HEK293 (cell line): ENCODE data around the gene AGTPBP1.

ENCODE experiments used
- CTCF ChIA-PET: fragments of 350-600 bp; formaldehyde crosslinking; extraction: SDS; loops from one replicate; lab custom pipeline; 2021; ENCODE audit warnings: antibody characterized with exemption; lab: Yijun Ruan, JAX
- POLR2A ChIA-PET: fragments of 300-600 bp; formaldehyde crosslinking; extraction: SDS; loops from one replicate; lab custom pipeline; 2020; ENCODE audit warnings: antibody characterized with exemption, inconsistent platforms; lab: Yijun Ruan, JAX
- H3K27ac ChIP-seq: fragments of 200-500 bp; sonication (Bioruptor generic); 2 replicates; pipeline ENCODE4 v1.5.1; 2014; ENCODE audit warnings: low read depth, low read length, control low read depth, inconsistent platforms; ENCODE audit errors: extremely low read depth
- H3K36me3 ChIP-seq, 2 experiments: fragments of 200-500 bp in 1 of 2; sonication (Bioruptor generic) in 1 of 2; 1 replicate in 1 of 2; 2 replicates in 1 of 2; pipeline ENCODE4 v1.5.1; 2014 to 2017; ENCODE audit warnings: inconsistent platforms in 2 of 2, low read length in 2 of 2; ENCODE audit not compliant: control insufficient read depth in 2 of 2, insufficient read depth in 1 of 2
- H3K4me1 ChIP-seq: fragments of 200-500 bp; sonication (Bioruptor generic); 2 replicates; pipeline ENCODE4 v1.5.1; 2014; ENCODE audit warnings: mild to moderate bottlenecking, low read length, inconsistent platforms; ENCODE audit not compliant: control insufficient read depth, insufficient read depth
- H3K4me3 ChIP-seq: 2 replicates; pipeline ENCODE4 v1.5.1; 2011; ENCODE audit warnings: low read depth, mild to moderate bottlenecking, control low read depth, low read length, moderate library complexity
- H3K9me3 ChIP-seq: fragments of 200-500 bp; sonication (Bioruptor generic); 2 replicates; pipeline ENCODE4 v1.5.1; 2014; ENCODE audit warnings: low read depth, low read length, inconsistent platforms; ENCODE audit not compliant: control insufficient read depth, insufficient read depth
- BCL11B ChIP-seq: fragments of 450-650 bp; formaldehyde crosslinking; IDR thresholded peaks from 2 replicates; pipeline ENCODE4 v1.5.1; 2016; ENCODE audit warnings: low read depth, missing biosample characterization, missing genetic modification characterization
- REPIN1 ChIP-seq: fragments of 450-650 bp; formaldehyde crosslinking; IDR thresholded peaks from 2 replicates; pipeline ENCODE4 v1.5.1; 2017; ENCODE audit warnings: missing biosample characterization, missing genetic modification characterization, low read depth
- ZBTB1 ChIP-seq: fragments of 450-650 bp; formaldehyde crosslinking; IDR thresholded peaks from 2 replicates; pipeline ENCODE4 v1.5.1; 2016; ENCODE audit warnings: missing biosample characterization, missing genetic modification characterization
- ZFHX2 ChIP-seq: fragments of 450-650 bp; formaldehyde crosslinking; conservative IDR thresholded peaks from 2 replicates; pipeline ENCODE4 v1.5.1; 2016; ENCODE audit warnings: missing biosample characterization, missing genetic modification characterization
- ZFP41 ChIP-seq: fragments of 450-650 bp; formaldehyde crosslinking; IDR thresholded peaks from 2 replicates; pipeline ENCODE4 v1.5.1; 2016; ENCODE audit warnings: missing biosample characterization, missing genetic modification characterization, borderline replicate concordance
- ZNF112 ChIP-seq: fragments of 450-650 bp; formaldehyde crosslinking; IDR thresholded peaks from 2 replicates; pipeline ENCODE4 v1.5.0; 2017; ENCODE audit warnings: missing biosample characterization, missing genetic modification characterization
- ZNF16 ChIP-seq: fragments of 450-650 bp; formaldehyde crosslinking; IDR thresholded peaks from 2 replicates; pipeline ENCODE4 v1.5.1; 2016; ENCODE audit warnings: low read depth, missing biosample characterization, missing genetic modification characterization
- ZNF24 ChIP-seq: fragments of 450-650 bp; formaldehyde crosslinking; IDR thresholded peaks from 2 replicates; pipeline ENCODE4 v1.5.1; 2016; ENCODE audit warnings: missing biosample characterization, missing genetic modification characterization
- ZNF248 ChIP-seq: fragments of 450-650 bp; formaldehyde crosslinking; IDR thresholded peaks from 2 replicates; pipeline ENCODE4 v1.5.1; 2017; ENCODE audit warnings: missing biosample characterization, missing genetic modification characterization
- ZNF324 ChIP-seq: fragments of 450-650 bp; formaldehyde crosslinking; IDR thresholded peaks from 2 replicates; pipeline ENCODE4 v1.5.1; 2016; ENCODE audit warnings: missing biosample characterization, missing genetic modification characterization
- ZNF335 ChIP-seq: fragments of 450-650 bp; formaldehyde crosslinking; conservative IDR thresholded peaks from 2 replicates; pipeline ENCODE4 v1.5.1; 2016; ENCODE audit warnings: missing biosample characterization, missing genetic modification characterization
- ZNF416 ChIP-seq: fragments of 450-650 bp; formaldehyde crosslinking; IDR thresholded peaks from 2 replicates; pipeline ENCODE4 v1.5.1; 2016; ENCODE audit warnings: missing biosample characterization, missing genetic modification characterization
- ZNF701 ChIP-seq: fragments of 450-650 bp; formaldehyde crosslinking; IDR thresholded peaks from 2 replicates; pipeline ENCODE4 v1.5.1; 2016; ENCODE audit warnings: missing biosample characterization, missing genetic modification characterization
- ZNF747 ChIP-seq: fragments of 450-650 bp; formaldehyde crosslinking; IDR thresholded peaks from 2 replicates; pipeline ENCODE4 v1.5.1; 2016; ENCODE audit warnings: missing biosample characterization, missing genetic modification characterization
- ZNF837 ChIP-seq: fragments of 450-650 bp; formaldehyde crosslinking; IDR thresholded peaks from 2 replicates; pipeline ENCODE4 v1.5.1; 2016; ENCODE audit warnings: missing biosample characterization, missing genetic modification characterization
- ZNF843 ChIP-seq: fragments of 450-650 bp; formaldehyde crosslinking; IDR thresholded peaks from 2 replicates; pipeline ENCODE4 v1.5.1; 2016; ENCODE audit warnings: missing biosample characterization, missing genetic modification characterization
- TF ChIP-seq, protein P1 (sequence below): fragments of 450-650 bp; formaldehyde crosslinking; IDR thresholded peaks from 2 replicates; pipeline ENCODE4 v1.5.1; 2016; ENCODE audit warnings: missing biosample characterization, missing genetic modification characterization
- TF ChIP-seq, protein P2 (sequence below): IDR thresholded peaks from 2 replicates; pipeline ENCODE4 v1.6.1; 2011; ENCODE audit warnings: mild to moderate bottlenecking, low read depth, low read length, borderline replicate concordance
- TF ChIP-seq, protein P3 (sequence below): fragments of 450-650 bp; formaldehyde crosslinking; IDR thresholded peaks from 2 replicates; pipeline ENCODE4 v1.5.1; 2017; ENCODE audit warnings: missing biosample characterization, missing genetic modification characterization
- TF ChIP-seq, protein P4 (sequence below): fragments of 450-650 bp; formaldehyde crosslinking; IDR thresholded peaks from 2 replicates; pipeline ENCODE4 v1.5.1; 2016; ENCODE audit warnings: missing biosample characterization, missing genetic modification characterization, borderline replicate concordance
- TF ChIP-seq, protein P5 (sequence below): fragments of 450-650 bp; formaldehyde crosslinking; IDR thresholded peaks from 2 replicates; pipeline ENCODE4 v1.5.1; 2016; ENCODE audit warnings: missing biosample characterization, missing genetic modification characterization

AGTPBP1 gene

DNA sequence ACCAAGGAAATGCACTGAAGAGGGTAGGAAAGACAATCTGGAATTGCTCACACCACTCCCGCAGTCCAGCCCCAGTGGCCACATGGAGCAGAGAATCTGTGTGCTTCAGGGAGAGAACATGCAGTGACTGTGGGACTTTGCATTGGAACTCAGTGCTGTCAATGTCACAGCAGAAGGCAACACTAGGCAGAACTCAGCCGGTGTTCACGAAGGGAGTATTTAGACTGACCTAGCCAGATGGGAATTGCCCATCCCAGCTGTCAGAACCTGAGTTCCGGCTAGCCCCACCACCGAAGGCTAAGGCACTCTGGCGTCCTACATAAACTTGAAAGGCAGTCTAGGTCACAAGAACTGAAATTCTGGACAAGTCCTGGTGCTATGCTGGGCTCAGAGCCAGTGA, 139.0 kb downstream of the AGTPBP1 start (continued):
- TF ChIP-seq, protein P1, sequence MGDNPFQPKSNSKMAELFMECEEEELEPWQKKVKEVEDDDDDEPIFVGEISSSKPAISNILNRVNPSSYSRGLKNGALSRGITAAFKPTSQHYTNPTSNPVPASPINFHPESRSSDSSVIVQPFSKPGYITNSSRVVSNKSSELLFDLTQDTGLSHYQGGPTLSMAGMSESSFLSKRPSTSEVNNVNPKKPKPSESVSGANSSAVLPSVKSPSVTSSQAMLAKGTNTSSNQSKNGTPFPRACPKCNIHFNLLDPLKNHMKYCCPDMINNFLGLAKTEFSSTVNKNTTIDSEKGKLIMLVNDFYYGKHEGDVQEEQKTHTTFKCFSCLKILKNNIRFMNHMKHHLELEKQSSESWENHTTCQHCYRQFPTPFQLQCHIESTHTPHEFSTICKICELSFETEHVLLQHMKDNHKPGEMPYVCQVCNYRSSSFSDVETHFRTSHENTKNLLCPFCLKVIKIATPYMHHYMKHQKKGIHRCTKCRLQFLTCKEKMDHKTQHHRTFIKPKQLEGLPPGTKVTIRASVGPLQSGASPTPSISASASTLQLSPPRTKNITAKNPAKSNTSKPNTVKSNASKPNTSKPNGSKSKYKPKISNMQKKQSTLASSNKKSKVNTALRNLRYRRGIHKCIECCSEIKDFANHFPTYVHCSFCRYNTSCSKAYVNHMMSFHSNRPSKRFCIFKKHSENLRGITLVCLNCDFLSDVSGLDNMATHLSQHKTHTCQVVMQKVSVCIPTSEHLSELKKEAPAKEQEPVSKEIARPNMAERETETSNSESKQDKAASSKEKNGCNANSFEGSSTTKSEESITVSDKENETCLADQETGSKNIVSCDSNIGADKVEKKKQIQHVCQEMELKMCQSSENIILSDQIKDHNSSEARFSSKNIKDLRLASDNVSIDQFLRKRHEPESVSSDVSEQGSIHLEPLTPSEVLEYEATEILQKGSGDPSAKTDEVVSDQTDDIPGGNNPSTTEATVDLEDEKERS (tag by site-specific recombination) = no peak
- TF ChIP-seq ZNF747 (tag by site-specific recombination) (no peak), REPIN1 (tag by site-specific recombination) (no peak), ZNF112 (no peak)

DNA sequence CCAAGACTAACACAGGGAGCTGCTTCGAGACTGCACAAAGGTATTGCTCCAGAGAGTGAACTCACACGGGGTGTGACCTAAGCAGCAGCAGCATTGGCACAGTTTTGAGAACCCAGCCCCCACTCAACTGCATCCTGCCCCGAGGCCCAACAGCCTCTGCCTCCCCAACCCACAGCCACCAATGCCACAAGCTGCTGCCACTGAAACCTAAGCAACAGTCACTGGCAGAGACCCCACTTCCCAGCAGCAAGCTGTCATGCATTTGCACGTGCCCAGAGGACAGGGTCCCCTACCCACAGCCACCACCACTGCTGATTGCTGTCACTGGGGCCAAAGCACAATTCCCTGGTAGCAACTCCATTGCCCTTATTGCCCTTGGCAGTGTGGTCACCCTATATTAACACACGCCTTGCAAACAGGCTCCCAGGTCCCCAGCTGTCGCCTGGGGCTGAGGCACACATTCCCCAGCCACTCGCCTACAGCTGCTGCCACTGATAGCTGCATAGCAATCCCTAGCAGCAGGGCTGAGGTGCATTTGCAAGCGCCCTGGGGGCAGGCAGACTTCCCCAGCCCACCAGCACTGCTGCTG, 141.0 kb downstream of the AGTPBP1 start:
- H3K9me3 ChIP-seq = no peaks in the 10 kb centered on the region
- peaks cover 0 to 8% of the 10 kb centered on the region in 2 experiments; a peak in 1 of 3 replicates for H3K36me3 ChIP-seq
- no peaks in the 10 kb centered on the region for H3K4me1 ChIP-seq
- H3K4me3 ChIP-seq = no peak overlapping the region
- H3K27ac ChIP-seq = no peak overlapping the region
- CTCF ChIA-PET = interaction anchor here (1.7 kb wide), 1 partner anchor 9 kb away, joined by 8 read pairs; no protein-coding TSS in a partner anchor
- TF ChIP-seq ZNF24 (tag by site-specific recombination) (no peak), ZFP41 (no peak), ZBTB1 (tag by site-specific recombination) (no peak), ZNF843 (tag by site-specific recombination) (no peak), ZNF416 (tag by site-specific recombination) (no peak), BCL11B (tag by site-specific recombination) (no peak), ZNF324 (no peak), ZNF837 (no peak), ZNF248 (tag by site-specific recombination) (no peak)
- TF ChIP-seq, protein P2, sequence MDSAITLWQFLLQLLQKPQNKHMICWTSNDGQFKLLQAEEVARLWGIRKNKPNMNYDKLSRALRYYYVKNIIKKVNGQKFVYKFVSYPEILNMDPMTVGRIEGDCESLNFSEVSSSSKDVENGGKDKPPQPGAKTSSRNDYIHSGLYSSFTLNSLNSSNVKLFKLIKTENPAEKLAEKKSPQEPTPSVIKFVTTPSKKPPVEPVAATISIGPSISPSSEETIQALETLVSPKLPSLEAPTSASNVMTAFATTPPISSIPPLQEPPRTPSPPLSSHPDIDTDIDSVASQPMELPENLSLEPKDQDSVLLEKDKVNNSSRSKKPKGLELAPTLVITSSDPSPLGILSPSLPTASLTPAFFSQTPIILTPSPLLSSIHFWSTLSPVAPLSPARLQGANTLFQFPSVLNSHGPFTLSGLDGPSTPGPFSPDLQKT = no peak
- TF ChIP-seq, protein P3, sequence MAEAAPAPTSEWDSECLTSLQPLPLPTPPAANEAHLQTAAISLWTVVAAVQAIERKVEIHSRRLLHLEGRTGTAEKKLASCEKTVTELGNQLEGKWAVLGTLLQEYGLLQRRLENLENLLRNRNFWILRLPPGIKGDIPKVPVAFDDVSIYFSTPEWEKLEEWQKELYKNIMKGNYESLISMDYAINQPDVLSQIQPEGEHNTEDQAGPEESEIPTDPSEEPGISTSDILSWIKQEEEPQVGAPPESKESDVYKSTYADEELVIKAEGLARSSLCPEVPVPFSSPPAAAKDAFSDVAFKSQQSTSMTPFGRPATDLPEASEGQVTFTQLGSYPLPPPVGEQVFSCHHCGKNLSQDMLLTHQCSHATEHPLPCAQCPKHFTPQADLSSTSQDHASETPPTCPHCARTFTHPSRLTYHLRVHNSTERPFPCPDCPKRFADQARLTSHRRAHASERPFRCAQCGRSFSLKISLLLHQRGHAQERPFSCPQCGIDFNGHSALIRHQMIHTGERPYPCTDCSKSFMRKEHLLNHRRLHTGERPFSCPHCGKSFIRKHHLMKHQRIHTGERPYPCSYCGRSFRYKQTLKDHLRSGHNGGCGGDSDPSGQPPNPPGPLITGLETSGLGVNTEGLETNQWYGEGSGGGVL (tag by site-specific recombination) = no peak
- POLR2A ChIA-PET = no interaction called here

DNA sequence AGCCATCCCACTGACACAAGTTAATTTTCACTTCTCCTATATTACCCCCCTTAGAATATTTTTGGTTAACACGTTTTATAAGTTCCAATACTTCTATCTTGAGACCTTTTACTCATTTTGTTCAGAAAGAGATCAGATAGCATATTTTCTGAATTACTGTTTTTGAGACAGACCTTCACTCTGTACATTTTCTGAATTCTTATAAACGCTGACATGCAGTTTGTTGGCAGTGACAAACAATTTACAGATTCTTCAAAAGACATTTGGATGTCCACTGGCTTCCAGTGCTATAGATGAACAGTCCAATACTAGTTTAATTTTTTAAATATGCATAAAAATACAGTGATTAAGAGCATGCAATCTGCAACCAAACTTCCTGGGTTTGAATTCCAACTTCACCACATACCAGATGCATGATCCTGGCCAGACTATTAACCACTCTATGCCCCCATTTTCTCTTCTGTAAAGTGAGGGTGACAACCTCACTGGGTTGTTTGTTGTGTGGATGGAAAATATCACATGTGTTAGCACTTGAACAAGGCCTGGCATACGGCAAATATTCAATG, 142.1 kb downstream of the AGTPBP1 start:
- Histone ChIP-seq H3K36me3 (peaks cover 0 to 8% of the 10 kb centered on the region in 2 experiments; a peak in 1 of 3 replicates), H3K9me3 (no peaks in the 10 kb centered on the region), H3K4me3 (no peak overlapping the region), H3K27ac (no peak overlapping the region), H3K4me1 (no peaks in the 10 kb centered on the region)
- POLR2A ChIA-PET = no interaction called here
- CTCF ChIA-PET = interaction anchor here (1.7 kb wide), 1 partner anchor 10 kb away, joined by 8 read pairs; no protein-coding TSS in a partner anchor
- TF ChIP-seq, protein P4, sequence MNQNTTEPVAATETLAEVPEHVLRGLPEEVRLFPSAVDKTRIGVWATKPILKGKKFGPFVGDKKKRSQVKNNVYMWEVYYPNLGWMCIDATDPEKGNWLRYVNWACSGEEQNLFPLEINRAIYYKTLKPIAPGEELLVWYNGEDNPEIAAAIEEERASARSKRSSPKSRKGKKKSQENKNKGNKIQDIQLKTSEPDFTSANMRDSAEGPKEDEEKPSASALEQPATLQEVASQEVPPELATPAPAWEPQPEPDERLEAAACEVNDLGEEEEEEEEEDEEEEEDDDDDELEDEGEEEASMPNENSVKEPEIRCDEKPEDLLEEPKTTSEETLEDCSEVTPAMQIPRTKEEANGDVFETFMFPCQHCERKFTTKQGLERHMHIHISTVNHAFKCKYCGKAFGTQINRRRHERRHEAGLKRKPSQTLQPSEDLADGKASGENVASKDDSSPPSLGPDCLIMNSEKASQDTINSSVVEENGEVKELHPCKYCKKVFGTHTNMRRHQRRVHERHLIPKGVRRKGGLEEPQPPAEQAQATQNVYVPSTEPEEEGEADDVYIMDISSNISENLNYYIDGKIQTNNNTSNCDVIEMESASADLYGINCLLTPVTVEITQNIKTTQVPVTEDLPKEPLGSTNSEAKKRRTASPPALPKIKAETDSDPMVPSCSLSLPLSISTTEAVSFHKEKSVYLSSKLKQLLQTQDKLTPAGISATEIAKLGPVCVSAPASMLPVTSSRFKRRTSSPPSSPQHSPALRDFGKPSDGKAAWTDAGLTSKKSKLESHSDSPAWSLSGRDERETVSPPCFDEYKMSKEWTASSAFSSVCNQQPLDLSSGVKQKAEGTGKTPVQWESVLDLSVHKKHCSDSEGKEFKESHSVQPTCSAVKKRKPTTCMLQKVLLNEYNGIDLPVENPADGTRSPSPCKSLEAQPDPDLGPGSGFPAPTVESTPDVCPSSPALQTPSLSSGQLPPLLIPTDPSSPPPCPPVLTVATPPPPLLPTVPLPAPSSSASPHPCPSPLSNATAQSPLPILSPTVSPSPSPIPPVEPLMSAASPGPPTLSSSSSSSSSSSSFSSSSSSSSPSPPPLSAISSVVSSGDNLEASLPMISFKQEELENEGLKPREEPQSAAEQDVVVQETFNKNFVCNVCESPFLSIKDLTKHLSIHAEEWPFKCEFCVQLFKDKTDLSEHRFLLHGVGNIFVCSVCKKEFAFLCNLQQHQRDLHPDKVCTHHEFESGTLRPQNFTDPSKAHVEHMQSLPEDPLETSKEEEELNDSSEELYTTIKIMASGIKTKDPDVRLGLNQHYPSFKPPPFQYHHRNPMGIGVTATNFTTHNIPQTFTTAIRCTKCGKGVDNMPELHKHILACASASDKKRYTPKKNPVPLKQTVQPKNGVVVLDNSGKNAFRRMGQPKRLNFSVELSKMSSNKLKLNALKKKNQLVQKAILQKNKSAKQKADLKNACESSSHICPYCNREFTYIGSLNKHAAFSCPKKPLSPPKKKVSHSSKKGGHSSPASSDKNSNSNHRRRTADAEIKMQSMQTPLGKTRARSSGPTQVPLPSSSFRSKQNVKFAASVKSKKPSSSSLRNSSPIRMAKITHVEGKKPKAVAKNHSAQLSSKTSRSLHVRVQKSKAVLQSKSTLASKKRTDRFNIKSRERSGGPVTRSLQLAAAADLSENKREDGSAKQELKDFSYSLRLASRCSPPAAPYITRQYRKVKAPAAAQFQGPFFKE (tag by site-specific recombination) = no peak
- TF ChIP-seq ZNF701 (tag by site-specific recombination) = no peak
- TF ChIP-seq ZNF16 (tag by site-specific recombination) = no peak
- no peak for TF ChIP-seq ZNF335
- no peak for TF ChIP-seq ZFHX2 (tag by site-specific recombination)
- TF ChIP-seq, protein P5, sequence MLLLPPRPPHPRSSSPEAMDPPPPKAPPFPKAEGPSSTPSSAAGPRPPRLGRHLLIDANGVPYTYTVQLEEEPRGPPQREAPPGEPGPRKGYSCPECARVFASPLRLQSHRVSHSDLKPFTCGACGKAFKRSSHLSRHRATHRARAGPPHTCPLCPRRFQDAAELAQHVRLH = no peak
- TF ChIP-seq ZBTB1 (tag by site-specific recombination) = no peak
